Nephron (organoid): ENCODE data around the gene VPS51.

Experiments used
- H3K27ac Mint-ChIP-seq, 3 experiments: 2 replicates each; pipeline ENCODE4 v1.8.0; 2020; ENCODE audit warnings: mixed read lengths in 3 of 3, mild to moderate bottlenecking in 2 of 3, moderate library complexity in 1 of 3
- H3K27me3 Mint-ChIP-seq: 2 replicates; pipeline ENCODE4 v1.8.0; 2021; ENCODE audit warnings: low read depth, mild to moderate bottlenecking, moderate library complexity, mixed read lengths
- H3K36me3 Mint-ChIP-seq: 2 replicates; pipeline ENCODE4 v1.8.0; 2020; ENCODE audit warnings: low read depth, mixed read lengths
- H3K4me1 Mint-ChIP-seq: 2 replicates; pipeline ENCODE4 v1.8.0; 2020; ENCODE audit warnings: mixed read lengths
- H3K4me3 Mint-ChIP-seq, 3 experiments: 2 replicates each; pipeline ENCODE4 v1.8.0; 2020; ENCODE audit warnings: mild to moderate bottlenecking in 3 of 3, mixed read lengths in 3 of 3, moderate library complexity in 2 of 3
- H3K9me3 Mint-ChIP-seq: 2 replicates; pipeline ENCODE4 v1.8.0; 2020; ENCODE audit warnings: mixed read lengths
- TF ChIP-seq, protein P1 (sequence below), 3 experiments: fragments of 200-600 bp; sonication (generic); IDR thresholded peaks; one replicate each; pipeline ENCODE4 v1.5.0; 2021; ENCODE audit warnings: antibody characterized with exemption in 3 of 3; ENCODE audit not compliant: unreplicated experiment in 3 of 3

VPS51 gene

DNA sequence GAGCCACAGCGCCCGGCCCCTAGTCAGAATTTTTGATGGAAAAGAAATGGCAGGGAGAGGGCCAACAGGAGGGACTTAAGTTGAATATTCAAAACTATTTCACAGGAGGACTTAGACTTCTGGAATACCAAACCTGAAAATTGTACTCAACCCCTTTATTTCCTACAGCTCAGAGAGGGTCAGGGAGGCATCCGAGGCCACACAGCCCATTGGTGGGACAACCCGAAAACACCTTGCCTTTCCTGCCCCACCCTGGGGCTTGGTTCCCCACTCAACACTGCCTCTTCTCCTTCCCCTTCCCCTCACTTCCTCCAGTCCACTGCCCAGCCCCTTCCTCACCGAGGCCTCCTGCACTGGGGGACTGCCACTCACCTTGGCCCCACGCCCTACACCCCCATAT, 39.0 kb upstream of the VPS51 start:
- TF ChIP-seq, protein P1, sequence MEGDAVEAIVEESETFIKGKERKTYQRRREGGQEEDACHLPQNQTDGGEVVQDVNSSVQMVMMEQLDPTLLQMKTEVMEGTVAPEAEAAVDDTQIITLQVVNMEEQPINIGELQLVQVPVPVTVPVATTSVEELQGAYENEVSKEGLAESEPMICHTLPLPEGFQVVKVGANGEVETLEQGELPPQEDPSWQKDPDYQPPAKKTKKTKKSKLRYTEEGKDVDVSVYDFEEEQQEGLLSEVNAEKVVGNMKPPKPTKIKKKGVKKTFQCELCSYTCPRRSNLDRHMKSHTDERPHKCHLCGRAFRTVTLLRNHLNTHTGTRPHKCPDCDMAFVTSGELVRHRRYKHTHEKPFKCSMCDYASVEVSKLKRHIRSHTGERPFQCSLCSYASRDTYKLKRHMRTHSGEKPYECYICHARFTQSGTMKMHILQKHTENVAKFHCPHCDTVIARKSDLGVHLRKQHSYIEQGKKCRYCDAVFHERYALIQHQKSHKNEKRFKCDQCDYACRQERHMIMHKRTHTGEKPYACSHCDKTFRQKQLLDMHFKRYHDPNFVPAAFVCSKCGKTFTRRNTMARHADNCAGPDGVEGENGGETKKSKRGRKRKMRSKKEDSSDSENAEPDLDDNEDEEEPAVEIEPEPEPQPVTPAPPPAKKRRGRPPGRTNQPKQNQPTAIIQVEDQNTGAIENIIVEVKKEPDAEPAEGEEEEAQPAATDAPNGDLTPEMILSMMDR (IDR thresholded peaks at IDR 0.05; ENCODE audit: unreplicated experiment in 3 of 3) = no peak
- H3K27me3 Mint-ChIP-seq = peaks cover 6% of the 10 kb centered on the region
- H3K36me3 Mint-ChIP-seq = no peaks in the 10 kb centered on the region
- H3K4me3 Mint-ChIP-seq = no peak overlapping the region
- H3K27ac Mint-ChIP-seq = no peak overlapping the region
- no peaks in the 10 kb centered on the region for H3K9me3 Mint-ChIP-seq
- H3K4me1 Mint-ChIP-seq = no peaks in the 10 kb centered on the region

DNA sequence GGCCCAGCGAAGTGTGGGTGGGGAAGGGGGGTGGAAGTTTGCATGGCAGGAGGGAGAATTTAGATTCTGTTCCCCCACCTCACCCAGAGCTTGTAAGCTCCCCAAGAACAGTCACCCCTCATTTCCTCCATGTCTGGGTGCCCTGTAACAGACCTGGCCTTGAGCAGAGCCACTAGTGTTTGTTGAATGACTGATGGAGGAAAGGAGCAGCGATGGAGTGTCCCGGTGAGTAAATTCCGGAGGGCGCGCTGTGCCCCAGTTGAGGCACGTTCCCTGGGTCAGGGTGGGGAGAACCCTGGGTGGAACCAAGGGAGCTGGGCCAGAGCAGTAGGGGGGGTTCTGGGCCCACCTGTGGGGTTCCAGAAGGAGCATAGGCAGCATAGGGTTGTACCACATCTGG, 38.5 kb upstream of the VPS51 start:
- H3K27ac Mint-ChIP-seq = no peak overlapping the region

DNA sequence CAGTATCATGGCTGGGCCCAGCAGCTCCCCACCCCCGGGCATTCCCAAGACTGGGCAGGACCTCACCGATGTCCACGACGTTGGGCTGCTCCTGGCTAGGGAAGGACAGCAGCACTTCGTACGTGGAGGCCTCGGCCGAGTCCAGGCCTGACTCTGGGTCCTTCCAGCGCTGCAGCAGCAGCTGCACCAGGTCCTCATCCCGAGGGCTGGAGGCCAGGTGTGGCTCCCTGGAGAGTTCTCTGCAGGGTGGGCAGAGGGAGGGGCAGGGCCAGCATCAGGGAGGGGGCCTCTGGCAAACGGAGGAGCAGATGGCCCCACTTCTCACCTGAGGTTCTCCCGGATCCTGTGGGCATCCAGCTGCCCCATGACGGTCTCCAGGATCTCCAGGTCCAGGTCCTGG, 38.0 kb upstream of the VPS51 start:
- H3K4me1 Mint-ChIP-seq = no peaks in the 10 kb centered on the region
- H3K36me3 Mint-ChIP-seq = no peaks in the 10 kb centered on the region
- TF ChIP-seq, protein P1 (IDR thresholded peaks at IDR 0.05; ENCODE audit: unreplicated experiment in 3 of 3) = no peak
- H3K27me3 Mint-ChIP-seq = peaks cover 6% of the 10 kb centered on the region
- no peaks in the 10 kb centered on the region for H3K9me3 Mint-ChIP-seq
- no peak overlapping the region for H3K4me3 Mint-ChIP-seq
- H3K27ac Mint-ChIP-seq = no peak overlapping the region

More for the DNA sequence above, 38.5 kb upstream of the VPS51 start:
- Mint-ChIP-seq H3K27me3 (peaks cover 6% of the 10 kb centered on the region), H3K36me3 (no peaks in the 10 kb centered on the region), H3K4me1 (no peaks in the 10 kb centered on the region), H3K9me3 (no peaks in the 10 kb centered on the region), H3K4me3 (no peak overlapping the region)
- TF ChIP-seq, protein P1 (IDR thresholded peaks at IDR 0.05; ENCODE audit: unreplicated experiment in 3 of 3) = no peak

DNA sequence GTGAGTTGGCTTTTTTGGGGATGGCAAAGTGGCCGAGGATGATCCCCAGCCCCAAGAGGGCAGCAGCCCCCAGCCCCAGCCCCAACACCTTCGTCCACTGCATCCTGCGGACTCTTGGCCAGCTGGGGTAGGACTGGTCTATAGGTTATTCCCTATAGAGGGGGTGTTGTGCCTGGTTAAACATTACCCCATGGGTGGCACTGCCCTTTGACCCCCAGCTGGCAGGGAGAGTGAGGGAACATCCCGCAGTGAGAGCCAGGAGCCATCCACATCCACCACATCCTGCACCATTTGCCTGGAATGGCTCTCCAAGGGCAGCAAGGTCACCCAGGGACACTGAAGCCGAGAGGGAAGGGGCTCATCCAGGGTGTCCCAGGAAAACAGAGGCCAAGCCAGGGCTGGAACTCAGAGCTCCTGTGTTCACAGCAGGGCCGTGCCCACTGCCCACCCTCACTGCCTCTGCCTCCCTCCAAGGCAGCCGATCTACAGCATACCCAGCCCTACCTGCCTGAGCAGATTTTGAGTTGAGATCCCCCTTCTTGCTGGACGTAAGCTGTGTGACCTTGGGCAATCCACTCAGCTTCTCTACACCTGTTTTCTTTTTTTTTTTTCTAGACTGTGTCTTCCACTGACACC, 37.5 kb upstream of the VPS51 start, which contains the start of gene NAALADL1:
NAALADL1 (minus strand) TSS at position 135 of the 636 bp plus-strand sequence; CDS start at position 103, 32 bp downstream.
- H3K27me3 Mint-ChIP-seq = peaks cover 6% of the 10 kb centered on the region
- no peaks in the 10 kb centered on the region for H3K4me1 Mint-ChIP-seq
- H3K9me3 Mint-ChIP-seq = no peaks in the 10 kb centered on the region
- TF ChIP-seq, protein P1 (IDR thresholded peaks at IDR 0.05; ENCODE audit: unreplicated experiment in 3 of 3) = no peak
- H3K4me3 Mint-ChIP-seq = no peak within 1 kb of the TSS
- no peak within 1 kb of the TSS for H3K27ac Mint-ChIP-seq
- H3K36me3 Mint-ChIP-seq = no peaks in the 10 kb centered on the region

DNA sequence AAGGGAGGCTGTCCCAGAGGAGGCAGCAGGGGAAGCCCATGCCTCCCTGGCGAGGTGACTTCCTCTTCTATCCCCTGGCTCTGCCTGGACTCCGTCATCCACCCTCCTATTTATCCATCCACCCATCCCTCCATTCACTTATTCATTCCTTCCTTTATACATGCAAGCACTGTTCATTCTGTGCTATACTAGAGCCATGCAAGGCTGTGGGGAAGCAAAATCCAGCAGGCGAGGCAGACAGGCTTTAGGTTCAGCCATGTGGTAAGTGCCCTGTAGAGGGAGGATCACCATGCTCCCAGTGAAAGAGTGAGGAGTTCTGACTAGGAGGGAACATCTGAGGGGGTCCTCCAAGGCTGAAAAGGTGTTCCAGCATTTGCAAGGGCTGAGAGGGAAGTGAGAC, 36.5 kb upstream of the VPS51 start:
- peaks cover 6% of the 10 kb centered on the region for H3K27me3 Mint-ChIP-seq

More for the DNA sequence above, 36.5 kb upstream of the VPS51 start:
- Mint-ChIP-seq H3K27ac (no peak overlapping the region), H3K4me3 (no peak overlapping the region), H3K36me3 (no peaks in the 10 kb centered on the region), H3K9me3 (no peaks in the 10 kb centered on the region), H3K4me1 (no peaks in the 10 kb centered on the region)
- TF ChIP-seq, protein P1 (IDR thresholded peaks at IDR 0.05; ENCODE audit: unreplicated experiment in 3 of 3) = no peak
